ENCODE results near the gene MINK1. TPM values are rescaled to one million over a fixed set of nuclear protein-coding genes. Genes with fewer than 3 reads are reported as not detected.
"Not testable (repeated sequence)": the region's sequence is repeated elsewhere in the genome, so short reads cannot be mapped to it uniquely, and the experiment has no call there.

Gene MINK1
- polyA plus RNA-seq, 2 of the 4 experiments (the other 2 are of a cell fraction) = 41.3 to 66.9 TPM

DNA sequence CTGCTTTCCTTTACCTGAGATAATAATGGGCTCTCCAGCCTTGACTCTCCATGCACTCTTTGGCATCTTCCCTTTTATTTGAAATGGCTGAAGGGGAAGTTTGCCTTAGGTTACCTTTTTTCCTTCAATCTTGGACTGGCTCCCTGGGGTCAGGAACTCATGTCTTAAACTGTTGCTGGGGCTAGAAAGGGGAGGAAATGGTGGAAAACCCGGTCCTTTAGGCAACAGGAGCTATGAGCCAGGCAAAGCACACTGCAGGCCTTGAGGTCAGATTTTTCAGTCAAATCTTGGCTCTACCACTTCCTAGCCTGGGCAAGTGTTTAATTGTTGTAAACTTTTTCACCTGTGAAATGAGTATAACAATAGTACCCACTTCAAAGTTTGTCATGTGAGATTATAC, 30.2 kb downstream of the MINK1 start:
- Histone ChIP-seq H3K4me1 (peaks cover 10% of the 10 kb centered on the region), H3K9me3 (no peaks in the 10 kb centered on the region), H3K4me3 (no peak overlapping the region), H3K27ac (no peak overlapping the region), H3K4me2 (no peak overlapping the region)
- CTCF ChIA-PET = interaction anchor here (1.0 to 5.5 kb wide), 6 partner anchors 14 to 131 kb away, joined by 3 to 23 read pairs (median 8); partner anchors contain the start of gene GLTPD2
- POLR2A ChIA-PET = interaction anchor here (1.5 kb wide), 1 partner anchor 73 kb away, joined by 6 read pairs; no protein-coding TSS in a partner anchor
- WGBS (ENCODE audit: missing lambda C conversion rate) = 94% methylated on average over 1 of the region's 1 CpG
- no peak for FAIRE-seq
- no peak for ATAC-seq
- no peak for DNase-seq (ENCODE audit: low read depth in 1 of 2, low spot score in 1 of 2)
- TF ChIP-seq RAD21 (conservative IDR thresholded peaks at IDR 0.05 in 1 of 2, IDR thresholded peaks at IDR 0.05 in 1 of 2) (no peak), NR3C1 (IDR thresholded peaks at IDR 0.05) (no peak), FOXS1 (CRISPR knock-in tag; IDR thresholded peaks at IDR 0.05) (no peak), TFCP2L1 (CRISPR knock-in tag; IDR thresholded peaks at IDR 0.05) (no peak), MYC (IDR thresholded peaks at IDR 0.05; ENCODE audit: borderline replicate concordance, low read length) (no peak), ZSCAN20 (CRISPR knock-in tag; IDR thresholded peaks at IDR 0.05) (no peak), RFX5 (IDR thresholded peaks at IDR 0.05) (no peak), EHF (CRISPR knock-in tag; IDR thresholded peaks at IDR 0.05) (no peak), NPAS2 (CRISPR knock-in tag; IDR thresholded peaks at IDR 0.05; ENCODE audit: borderline replicate concordance) (no peak), TP53 (CRISPR knock-in tag; IDR thresholded peaks at IDR 0.05) (no peak), HEYL (CRISPR knock-in tag; IDR thresholded peaks at IDR 0.05) (no peak), BHLHE40 (IDR thresholded peaks at IDR 0.05; ENCODE audit: low read depth, low read length) (no peak)
- TF ChIP-seq, protein P1, sequence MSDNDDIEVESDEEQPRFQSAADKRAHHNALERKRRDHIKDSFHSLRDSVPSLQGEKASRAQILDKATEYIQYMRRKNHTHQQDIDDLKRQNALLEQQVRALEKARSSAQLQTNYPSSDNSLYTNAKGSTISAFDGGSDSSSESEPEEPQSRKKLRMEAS (IDR thresholded peaks at IDR 0.05) = no peak

- DNase-seq (ENCODE audit: low read depth in 1 of 2, low spot score in 1 of 2); H3K4me1 ChIP-seq; H3K27ac ChIP-seq; POLR2A ChIA-PET; ATAC-seq; H3K4me3 ChIP-seq; H3K4me2 ChIP-seq; H3K9me3 ChIP-seq; FAIRE-seq: not testable (repeated sequence)
- CTCF ChIA-PET = interaction anchor here (0.6 to 1.7 kb wide), 6 partner anchors 12 to 158 kb away, joined by 3 to 10 read pairs (median 4); partner anchors contain the start of gene ARRB2
- 91% methylated on average over 5 of the region's 5 CpGs for WGBS (ENCODE audit: missing lambda C conversion rate)
Measured at GRCh38 chr17:4867535-4867934, 34.4 kb downstream of the MINK1 start.

- H3K27ac ChIP-seq; H3K9me3 ChIP-seq; POLR2A ChIA-PET; FAIRE-seq; H3K4me1 ChIP-seq; ATAC-seq; H3K4me3 ChIP-seq; DNase-seq (ENCODE audit: low read depth in 1 of 2, low spot score in 1 of 2); H3K4me2 ChIP-seq: not testable (repeated sequence)
- CTCF ChIA-PET = interaction anchor here (0.7 to 1.4 kb wide), 3 partner anchors 8 to 82 kb away, joined by 3 to 6 read pairs (median 4); no protein-coding TSS in a partner anchor
- WGBS (ENCODE audit: missing lambda C conversion rate) = 95% methylated on average over 22 of the region's 22 CpGs
Measured at GRCh38 chr17:4869058-4869998, 36.2 kb downstream of the MINK1 start.

DNA sequence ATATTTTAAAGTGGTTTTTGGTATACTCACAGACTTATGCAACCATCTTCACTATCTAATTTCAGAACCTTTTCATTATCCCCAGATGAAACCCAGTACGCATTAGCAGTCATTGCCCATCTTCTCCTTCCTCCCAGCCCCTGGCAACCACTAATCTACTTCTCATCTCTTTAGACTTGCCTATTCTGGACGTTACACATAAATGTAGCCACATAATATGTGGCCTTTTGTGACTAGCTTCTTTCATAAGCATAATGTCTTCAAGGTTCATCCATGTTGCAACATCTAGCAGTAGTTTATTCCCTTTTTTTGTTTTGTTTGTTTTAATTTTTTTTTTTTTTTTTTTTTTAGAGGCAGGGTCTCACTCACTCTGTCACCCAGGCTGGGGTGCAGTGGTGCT, 37.7 kb downstream of the MINK1 start:
- TF ChIP-seq HEYL (CRISPR knock-in tag; IDR thresholded peaks at IDR 0.05) (no peak), RAD21 (conservative IDR thresholded peaks at IDR 0.05 in 1 of 2, IDR thresholded peaks at IDR 0.05 in 1 of 2) (no peak), JUNB (IDR thresholded peaks at IDR 0.05) (no peak), RFX5 (IDR thresholded peaks at IDR 0.05) (no peak), ZC3H11A (IDR thresholded peaks at IDR 0.05) (no peak), KDM5A (IDR thresholded peaks at IDR 0.05) (no peak), NR3C1 (IDR thresholded peaks at IDR 0.05) (no peak), FOSL2 (IDR thresholded peaks at IDR 0.05) (no peak), FOSL2 (CRISPR knock-in tag; IDR thresholded peaks at IDR 0.05) (no peak), FOXS1 (CRISPR knock-in tag; IDR thresholded peaks at IDR 0.05) (no peak), POLR2A (IDR thresholded peaks at IDR 0.05; ENCODE audit: low read length) (no peak), CHD4 (IDR thresholded peaks at IDR 0.05; ENCODE audit: borderline replicate concordance) (no peak)
- TF ChIP-seq, protein P2, sequence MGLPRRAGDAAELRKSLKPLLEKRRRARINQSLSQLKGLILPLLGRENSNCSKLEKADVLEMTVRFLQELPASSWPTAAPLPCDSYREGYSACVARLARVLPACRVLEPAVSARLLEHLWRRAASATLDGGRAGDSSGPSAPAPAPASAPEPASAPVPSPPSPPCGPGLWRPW (IDR thresholded peaks at IDR 0.05) = no peak
- DNase-seq (ENCODE audit: low read depth in 1 of 2, low spot score in 1 of 2) (no peak), ATAC-seq (no peak), FAIRE-seq (no peak)
- Histone ChIP-seq H3K4me3 (no peak overlapping the region), H3K4me2 (no peak overlapping the region), H3K27ac (no peak overlapping the region), H3K9me3 (no peaks in the 10 kb centered on the region), H3K4me1 (no peaks in the 10 kb centered on the region)
- WGBS (ENCODE audit: missing lambda C conversion rate) = 91% methylated on average over 2 of the region's 2 CpGs
- ChIA-PET CTCF (interaction anchor here (0.9 to 1.8 kb wide), 9 partner anchors 11 to 84 kb away, joined by 3 to 9 read pairs (median 4); partner anchors contain the start of genes CHRNE, GLTPD2 and PSMB6), POLR2A (no interaction called here)

All from A549 (cell line).